ENCODE measurements around the gene IRF4. TPM values are rescaled to one million over a fixed set of nuclear protein-coding genes. Genes with fewer than 3 reads are reported as not detected.

Gene IRF4
- total and polyA plus RNA-seq, 8 donors = 0.27 to 7.0 (median 0.36) TPM

DNA sequence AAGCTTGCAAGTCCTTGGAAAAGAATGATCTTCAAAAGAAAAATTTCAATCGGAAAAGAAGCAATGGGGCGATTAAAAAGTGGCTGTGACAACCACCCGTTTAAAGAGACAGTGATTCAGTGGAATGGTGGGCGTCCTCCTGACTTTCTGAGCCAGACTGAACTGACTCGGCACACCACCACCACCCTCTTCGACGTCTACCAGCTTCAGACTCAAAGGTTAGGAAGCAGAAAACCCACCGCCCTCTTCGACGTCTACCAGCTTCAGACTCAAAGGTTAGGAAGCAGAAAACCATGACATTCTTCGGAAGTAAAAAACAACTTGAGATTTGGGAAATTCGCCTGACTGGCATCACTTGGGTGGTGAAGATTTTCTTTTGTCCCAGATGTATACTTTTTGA is 28.3 kb upstream of the IRF4 start:
- peaks cover 0 to 14% of the 10 kb centered on the region in 2 donors for H3K9me3 ChIP-seq
- no peak for DNase-seq
- TF ChIP-seq, protein P1, sequence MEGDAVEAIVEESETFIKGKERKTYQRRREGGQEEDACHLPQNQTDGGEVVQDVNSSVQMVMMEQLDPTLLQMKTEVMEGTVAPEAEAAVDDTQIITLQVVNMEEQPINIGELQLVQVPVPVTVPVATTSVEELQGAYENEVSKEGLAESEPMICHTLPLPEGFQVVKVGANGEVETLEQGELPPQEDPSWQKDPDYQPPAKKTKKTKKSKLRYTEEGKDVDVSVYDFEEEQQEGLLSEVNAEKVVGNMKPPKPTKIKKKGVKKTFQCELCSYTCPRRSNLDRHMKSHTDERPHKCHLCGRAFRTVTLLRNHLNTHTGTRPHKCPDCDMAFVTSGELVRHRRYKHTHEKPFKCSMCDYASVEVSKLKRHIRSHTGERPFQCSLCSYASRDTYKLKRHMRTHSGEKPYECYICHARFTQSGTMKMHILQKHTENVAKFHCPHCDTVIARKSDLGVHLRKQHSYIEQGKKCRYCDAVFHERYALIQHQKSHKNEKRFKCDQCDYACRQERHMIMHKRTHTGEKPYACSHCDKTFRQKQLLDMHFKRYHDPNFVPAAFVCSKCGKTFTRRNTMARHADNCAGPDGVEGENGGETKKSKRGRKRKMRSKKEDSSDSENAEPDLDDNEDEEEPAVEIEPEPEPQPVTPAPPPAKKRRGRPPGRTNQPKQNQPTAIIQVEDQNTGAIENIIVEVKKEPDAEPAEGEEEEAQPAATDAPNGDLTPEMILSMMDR (IDR thresholded peaks at IDR 0.05) = no peak
- intact Hi-C loops (cut with DNase I) = no loop called here
- H3K27ac ChIP-seq = no peak overlapping the region
- H3K27me3 ChIP-seq = peaks cover 0 to 5% of the 10 kb centered on the region in 2 donors
- ATAC-seq = no peak
- H3K4me3 ChIP-seq = no peak overlapping the region
- H3K36me3 ChIP-seq = no peaks in the 10 kb centered on the region
- no peaks in the 10 kb centered on the region for H3K4me1 ChIP-seq

DNA sequence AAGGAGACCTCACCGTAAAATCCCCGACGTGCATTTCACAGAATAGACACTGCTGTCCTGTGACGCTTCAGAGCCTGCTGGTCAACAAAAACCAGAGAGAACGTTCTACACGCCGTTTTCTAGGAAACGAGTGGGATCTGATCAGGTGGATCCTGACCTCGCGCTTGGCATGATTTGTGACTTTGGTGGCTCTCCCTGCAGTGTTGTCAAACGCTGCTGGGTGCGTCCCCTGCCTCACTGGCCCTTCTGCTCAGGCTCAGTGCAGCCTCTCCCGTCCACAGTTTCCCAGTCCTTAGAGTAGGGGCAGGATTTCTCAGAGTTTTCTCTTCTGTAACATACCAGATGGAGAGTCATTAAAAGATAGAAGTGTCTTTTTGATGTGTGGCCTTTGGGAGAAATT is 27.6 kb upstream of the IRF4 start:
- peaks cover 0 to 9% of the 10 kb centered on the region in 2 donors for H3K27me3 ChIP-seq
- ATAC-seq (no peak), DNase-seq (peak in 1 of 4 donors; percentile 50)
- H3K27ac ChIP-seq = no peak overlapping the region
- H3K4me3 ChIP-seq = no peak overlapping the region
- intact Hi-C loops (cut with DNase I) = no loop called here
- H3K9me3 ChIP-seq = peaks cover 0 to 14% of the 10 kb centered on the region in 2 donors
- H3K36me3 ChIP-seq = no peaks in the 10 kb centered on the region
- TF ChIP-seq, protein P1 (IDR thresholded peaks at IDR 0.05) = no peak
- no peaks in the 10 kb centered on the region for H3K4me1 ChIP-seq

DNA sequence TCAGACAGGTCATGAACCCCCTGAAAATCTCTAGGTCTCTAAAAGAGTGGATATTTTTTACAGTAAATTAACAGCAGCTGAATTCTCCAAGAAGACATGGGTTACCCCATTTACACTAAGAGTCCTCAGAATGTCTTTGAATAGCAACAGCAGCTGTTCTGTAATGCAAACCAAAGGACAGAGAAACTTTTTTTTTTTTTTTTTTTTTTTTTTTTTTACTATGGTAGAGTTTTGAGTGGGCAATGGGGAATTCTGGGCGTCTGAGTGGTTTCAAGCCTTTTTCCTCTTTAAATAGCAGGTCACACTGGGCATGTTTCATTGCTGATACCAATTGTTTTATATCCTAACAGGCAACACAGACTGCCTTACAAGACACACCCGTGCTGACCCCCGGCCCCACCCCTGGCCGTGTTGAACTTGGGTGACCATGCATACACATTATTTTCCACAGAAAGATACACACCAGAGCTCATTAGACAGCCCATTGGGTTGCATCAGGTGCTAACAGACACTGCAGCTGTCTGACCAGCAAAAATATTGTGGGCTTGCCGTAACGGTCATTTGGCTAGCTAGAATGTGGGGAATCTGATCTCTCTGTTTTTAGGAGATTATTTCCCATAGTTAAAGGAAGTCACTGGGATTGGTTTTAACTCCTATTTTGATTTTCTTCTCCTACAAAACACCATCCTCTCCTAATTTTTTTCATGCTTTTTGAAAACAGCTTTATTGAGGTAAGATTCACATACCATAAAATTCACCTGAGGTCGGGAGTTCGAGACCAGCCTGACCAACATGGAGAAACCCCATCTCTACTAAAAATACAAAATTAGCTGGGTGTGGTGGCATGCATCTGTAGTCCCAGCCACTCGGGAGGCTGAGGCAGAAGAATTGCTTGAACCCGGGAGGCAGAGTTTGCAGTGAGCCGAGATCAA is 26.7 kb upstream of the IRF4 start:
- H3K4me3 ChIP-seq = no peak overlapping the region
- no peaks in the 10 kb centered on the region for H3K36me3 ChIP-seq
- peaks cover 0 to 16% of the 10 kb centered on the region in 2 donors for H3K27me3 ChIP-seq
- DNase-seq (peak in 1 of 4 donors; percentile 78), ATAC-seq (no peak)
- TF ChIP-seq, protein P1 (IDR thresholded peaks at IDR 0.05) = no peak
- H3K9me3 ChIP-seq = peaks cover 0 to 14% of the 10 kb centered on the region in 2 donors
- intact Hi-C loops (cut with DNase I) = no loop called here
- H3K4me1 ChIP-seq = no peaks in the 10 kb centered on the region
- H3K27ac ChIP-seq = no peak overlapping the region

DNA sequence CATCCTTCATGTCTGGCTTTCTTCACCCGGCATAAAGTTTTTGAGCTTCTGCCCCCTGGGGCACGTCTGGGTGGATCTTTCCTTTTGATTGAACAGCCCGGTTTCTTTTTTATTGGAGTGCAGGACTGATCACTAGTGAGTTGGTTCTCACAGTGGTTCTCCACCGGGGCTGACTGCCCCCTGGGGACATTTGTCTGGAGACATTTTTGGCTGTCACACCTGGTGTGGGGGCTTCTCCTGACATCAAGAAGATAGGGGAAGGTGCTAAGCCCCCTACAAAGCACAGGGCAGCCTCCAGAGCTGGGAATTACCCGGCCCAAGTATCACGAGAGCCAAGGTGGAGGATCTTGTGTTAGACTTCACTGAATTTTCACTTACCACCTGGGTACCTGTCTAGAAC is 25.7 kb upstream of the IRF4 start:
- peak in 1 of 4 donors; percentile 48 for DNase-seq
- ATAC-seq = no peak
- H3K9me3 ChIP-seq = peaks cover 0 to 14% of the 10 kb centered on the region in 2 donors
- no peak overlapping the region for H3K27ac ChIP-seq
- intact Hi-C loops (cut with DNase I) = no loop called here
- peaks cover 0 to 26% of the 10 kb centered on the region in 2 donors for H3K27me3 ChIP-seq
- TF ChIP-seq, protein P1 (IDR thresholded peaks at IDR 0.05) = no peak
- H3K4me3 ChIP-seq = no peak overlapping the region
- no peaks in the 10 kb centered on the region for H3K36me3 ChIP-seq
- no peaks in the 10 kb centered on the region for H3K4me1 ChIP-seq

Data from left lung (tissue), 10 donors.